ENCODE data around the gene SLIRP.
"Not testable (repeated sequence)": the region's sequence is repeated elsewhere in the genome, so short reads cannot be mapped to it uniquely, and the experiment has no call there.

Gene SLIRP

GRCh38 chr14:77746064-77746702 is 38.3 kb downstream of the SLIRP start:
- DNase-seq = peak in 1 of 2 experiments; percentile 16

GRCh38 chr14:77747425-77747824 is 39.5 kb downstream of the SLIRP start:
- not testable (repeated sequence) for DNase-seq

- no peak for DNase-seq
Measured at GRCh38 chr14:77752266-77752665, 44.4 kb downstream of the SLIRP start.

GRCh38 chr14:77752799-77753516 is 45.1 kb downstream of the SLIRP start:
- no peak for DNase-seq

- peak; percentile 94 to 95 for DNase-seq
Measured at GRCh38 chr14:77760381-77761204, 52.7 kb downstream of the SLIRP start, which contains the start of gene SNW1. Gene SNW1, minus strand, starts transcription at chr14:77761156. Its CDS starts 29 bp downstream, at chr14:77761127.

- peak in 1 of 2 experiments; percentile 36 for DNase-seq
Measured at GRCh38 chr14:77761205-77761931, 53.5 kb downstream of the SLIRP start.

GRCh38 chr14:77763316-77763715 is 55.4 kb downstream of the SLIRP start:
- DNase-seq = no peak

- no peak for DNase-seq
Measured at GRCh38 chr14:77763978-77764377, 56.1 kb downstream of the SLIRP start.
